CD4-positive, alpha-beta memory T cell (primary cell): ENCODE data around the gene ADGRE2. TPM values are rescaled to one million over a fixed set of nuclear protein-coding genes. Genes with fewer than 3 reads are reported as not detected.

Experiments used
- CTCF ChIA-PET: fragments of 350-600 bp; sonication (Branson Sonifier 250); formaldehyde crosslinking; loops from one replicate; lab custom pipeline; 2021; ENCODE audit warnings: inconsistent platforms; ENCODE audit not compliant: partially characterized antibody; lab: Charles Lee
- POLR2A ChIA-PET: fragments of 350-600 bp; sonication (Branson Sonifier 250); formaldehyde crosslinking; loops from one replicate; lab custom pipeline; 2021; ENCODE audit not compliant: partially characterized antibody; lab: Charles Lee
- DNase-seq, 5 donors: peaks; one replicate each; pipeline versions ENCODE4 v3.0.0 to v3.0.0-alpha.2; 2020 to 2022; ENCODE audit warnings: mixed read lengths in 1 of 5
- H3K27ac ChIP-seq: one replicate; pipeline ENCODE4 v1.7.0; 2013; ENCODE audit warnings: low read depth, low read length
- H3K27me3 ChIP-seq: 2 replicates; pipeline ENCODE4 v1.7.0; 2013; ENCODE audit warnings: mild to moderate bottlenecking, low read length, moderate library complexity; ENCODE audit not compliant: insufficient read depth
- H3K36me3 ChIP-seq: 2 replicates; pipeline ENCODE4 v1.7.0; 2013; ENCODE audit warnings: mild to moderate bottlenecking, low read length, moderate library complexity; ENCODE audit not compliant: insufficient read depth
- H3K4me1 ChIP-seq: 2 replicates; pipeline ENCODE4 v1.7.0; 2013; ENCODE audit warnings: mild to moderate bottlenecking, low read length, moderate library complexity; ENCODE audit not compliant: insufficient read depth
- H3K4me3 ChIP-seq, 2 donors: one replicate each; pipeline ENCODE4 v1.7.0; 2013; ENCODE audit warnings: low read length in 2 of 2, mild to moderate bottlenecking in 1 of 2
- H3K9me3 ChIP-seq, 2 donors: one replicate each; pipeline ENCODE4 v1.7.0; 2013; ENCODE audit warnings: low read length in 2 of 2, control low read depth in 1 of 2; ENCODE audit not compliant: control insufficient read depth in 1 of 2
- H3K27ac Mint-ChIP-seq, 7 donors: one replicate each; pipeline ENCODE4 v1.8.0; 2020 to 2021; ENCODE audit warnings: mixed read lengths in 7 of 7, mild to moderate bottlenecking in 6 of 7, inconsistent platforms in 3 of 7, moderate library complexity in 3 of 7
- H3K27me3 Mint-ChIP-seq, 2 donors: one replicate each; pipeline ENCODE4 v1.8.0; 2020 to 2021; ENCODE audit warnings: mixed read lengths in 2 of 2
- H3K36me3 Mint-ChIP-seq, 2 donors: one replicate each; pipeline ENCODE4 v1.8.0; 2020 to 2021; ENCODE audit warnings: mixed read lengths in 2 of 2, inconsistent platforms in 1 of 2, mild to moderate bottlenecking in 1 of 2
- H3K4me1 Mint-ChIP-seq, 4 donors: one replicate each; pipeline ENCODE4 v1.8.0; 2020 to 2021; ENCODE audit warnings: mixed read lengths in 4 of 4, mild to moderate bottlenecking in 1 of 4
- H3K4me3 Mint-ChIP-seq, 8 donors: one replicate each; pipeline ENCODE4 v1.8.0; 2020 to 2021; ENCODE audit warnings: mixed read lengths in 8 of 8, mild to moderate bottlenecking in 7 of 8, moderate library complexity in 6 of 8, inconsistent platforms in 3 of 8
- H3K9me3 Mint-ChIP-seq, 8 donors: one replicate each; pipeline ENCODE4 v1.8.0; 2020 to 2021; ENCODE audit warnings: mixed read lengths in 8 of 8, mild to moderate bottlenecking in 5 of 8, inconsistent platforms in 3 of 8, moderate library complexity in 1 of 8
- intact Hi-C: fragments of 100-400 bp; cut with micrococcal nuclease; formaldehyde crosslinking; loops from one replicate; pipeline ENCODE4 v1.15.1; 2023
- polyA plus RNA-seq, 2 donors: library from polyadenylated mRNA; unstranded; fragments of 300-500 nt; fragmentation: Illumina TruSeq; gene quantifications; one replicate each; pipeline ENCODE4 v1.2.3, GENCODE V29; 2021
- total RNA-seq, 2 experiments: library from RNA; stranded (reverse); gene quantifications; one replicate each; pipeline ENCODE4 v1.2.3, GENCODE V29; 2021

The ADGRE2 gene
- total and polyA plus RNA-seq, 4 experiments from 2014 or later: 0.26 to 0.78 (median 0.47) TPM; not detected in 1

- Histone ChIP-seq H3K4me3 (no peak overlapping the region), H3K9me3 (no peaks in the 10 kb centered on the region), H3K4me1 (no peaks in the 10 kb centered on the region), H3K27me3 (no peaks in the 10 kb centered on the region), H3K36me3 (no peaks in the 10 kb centered on the region), H3K27ac (no peak overlapping the region)
- H3K27ac Mint-ChIP-seq: no peak overlapping the region
- ChIA-PET CTCF (no interaction called here), POLR2A (no interaction called here)
- intact Hi-C loops: no loop called here
- no peak for DNase-seq
- peaks cover 7% of the 10 kb centered on the region in 2 donors for H3K27me3 Mint-ChIP-seq
- peaks cover 0 to 5% (median under 1%) of the 10 kb centered on the region in 8 donors for H3K9me3 Mint-ChIP-seq
- no peak overlapping the region for H3K4me3 Mint-ChIP-seq
- peaks cover 0 to 3% of the 10 kb centered on the region in 2 donors for H3K36me3 Mint-ChIP-seq
- peaks cover 0 to 1% (median 0%) of the 10 kb centered on the region in 4 donors for H3K4me1 Mint-ChIP-seq
These were observed 14.0 kb downstream of the ADGRE2 start for GRCh38 chr19:14764401-14764800.

DNA sequence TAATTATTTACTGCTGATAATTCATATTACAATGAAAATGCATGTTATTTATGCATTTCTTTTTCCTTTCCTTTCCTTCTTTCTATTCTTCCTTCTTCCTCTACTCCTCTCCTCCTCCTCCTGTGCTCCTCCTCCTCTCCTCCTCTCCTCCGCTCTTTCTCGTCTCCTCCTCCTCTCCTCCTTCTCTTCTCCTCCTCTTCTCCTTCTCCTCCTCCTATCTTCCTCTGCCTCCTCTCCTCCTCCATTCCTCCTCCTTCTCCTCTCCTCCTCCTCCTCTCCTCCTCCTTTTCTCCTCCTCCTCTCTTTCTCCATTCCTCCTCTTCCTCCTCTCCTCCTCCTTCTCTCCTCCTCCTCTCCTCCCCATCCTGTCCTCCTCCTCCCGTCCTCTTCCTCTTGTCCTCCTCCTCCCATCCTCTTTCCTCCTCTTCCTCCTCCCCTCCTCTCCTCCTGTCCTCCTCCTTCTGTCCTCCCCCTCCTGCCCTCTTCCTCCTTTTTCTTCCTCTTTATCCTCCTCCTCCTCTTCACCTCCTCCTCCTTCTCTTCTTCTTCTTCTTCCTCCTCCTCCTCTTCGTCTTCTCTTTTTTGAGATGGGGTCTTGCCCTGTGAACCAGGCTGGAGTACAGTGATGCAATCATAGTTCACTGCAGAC lies 14.7 kb downstream of the ADGRE2 start:
- CTCF ChIA-PET: no interaction called here
- peaks cover 7% of the 10 kb centered on the region in 2 donors for H3K27me3 Mint-ChIP-seq
- POLR2A ChIA-PET: no interaction called here
- no peak overlapping the region for H3K4me3 Mint-ChIP-seq
- H3K36me3 Mint-ChIP-seq: peaks cover 0 to 3% of the 10 kb centered on the region in 2 donors
- peaks cover 0 to 5% (median under 1%) of the 10 kb centered on the region in 8 donors for H3K9me3 Mint-ChIP-seq
- H3K27ac ChIP-seq: no peak overlapping the region
- DNase-seq: no peak
- no peaks in the 10 kb centered on the region for H3K9me3 ChIP-seq
- no peaks in the 10 kb centered on the region for H3K27me3 ChIP-seq
- no peak overlapping the region for H3K27ac Mint-ChIP-seq
- H3K4me3 ChIP-seq: no peak overlapping the region
- H3K36me3 ChIP-seq: no peaks in the 10 kb centered on the region
- no peaks in the 10 kb centered on the region for H3K4me1 ChIP-seq
- peaks cover 0 to 1% (median 0%) of the 10 kb centered on the region in 4 donors for H3K4me1 Mint-ChIP-seq
- intact Hi-C loops: no loop called here

GRCh38 chr19:14762111-14762510 lies 16.2 kb downstream of the ADGRE2 start:
- H3K4me1 Mint-ChIP-seq: peaks cover 0 to 1% (median 0%) of the 10 kb centered on the region in 4 donors
- peaks cover 7% of the 10 kb centered on the region in 2 donors for H3K27me3 Mint-ChIP-seq
- ChIA-PET POLR2A (no interaction called here), CTCF (no interaction called here)
- H3K9me3 ChIP-seq: no peaks in the 10 kb centered on the region
- no peak overlapping the region for H3K4me3 ChIP-seq
- no peaks in the 10 kb centered on the region for H3K4me1 ChIP-seq
- H3K36me3 Mint-ChIP-seq: peaks cover 0 to 3% of the 10 kb centered on the region in 2 donors
- intact Hi-C loops: no loop called here
- no peak overlapping the region for H3K27ac Mint-ChIP-seq
- H3K27me3 ChIP-seq: no peaks in the 10 kb centered on the region
- no peak for DNase-seq
- H3K4me3 Mint-ChIP-seq: no peak overlapping the region
- H3K9me3 Mint-ChIP-seq: peaks cover 0 to 5% (median under 1%) of the 10 kb centered on the region in 8 donors
- no peaks in the 10 kb centered on the region for H3K36me3 ChIP-seq
- no peak overlapping the region for H3K27ac ChIP-seq

DNA sequence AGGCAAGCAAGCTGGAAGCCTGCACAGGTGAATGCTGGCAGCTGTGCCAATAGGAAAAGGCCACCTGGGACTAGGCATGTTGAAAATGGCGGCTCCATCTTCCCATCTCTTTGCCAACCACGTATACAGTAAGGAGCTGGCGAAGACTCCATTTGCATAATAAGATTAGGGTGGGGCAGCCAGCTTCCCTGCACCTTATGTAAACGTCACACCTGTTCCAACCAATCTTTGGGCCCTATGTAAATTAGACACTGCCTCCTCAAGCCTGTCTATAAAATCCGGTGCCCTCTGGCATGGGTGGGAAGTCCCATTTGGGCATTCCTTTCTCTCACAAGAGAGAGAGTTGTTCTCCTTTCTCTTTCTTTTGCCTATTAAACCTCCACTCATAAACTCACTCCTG lies 16.8 kb downstream of the ADGRE2 start:
- Histone ChIP-seq H3K4me3 (no peak overlapping the region), H3K9me3 (no peaks in the 10 kb centered on the region), H3K36me3 (no peaks in the 10 kb centered on the region), H3K27me3 (no peaks in the 10 kb centered on the region), H3K27ac (no peak overlapping the region), H3K4me1 (no peaks in the 10 kb centered on the region)
- no peak overlapping the region for H3K4me3 Mint-ChIP-seq
- no peak overlapping the region for H3K27ac Mint-ChIP-seq
- peaks cover 7% of the 10 kb centered on the region in 2 donors for H3K27me3 Mint-ChIP-seq
- ChIA-PET POLR2A (no interaction called here), CTCF (no interaction called here)
- H3K36me3 Mint-ChIP-seq: peaks cover 0 to 3% of the 10 kb centered on the region in 2 donors
- no peak for DNase-seq
- H3K4me1 Mint-ChIP-seq: peaks cover 0 to 1% (median 0%) of the 10 kb centered on the region in 4 donors
- H3K9me3 Mint-ChIP-seq: peaks cover 0 to 5% (median under 1%) of the 10 kb centered on the region in 8 donors
- intact Hi-C loops: no loop called here

DNA sequence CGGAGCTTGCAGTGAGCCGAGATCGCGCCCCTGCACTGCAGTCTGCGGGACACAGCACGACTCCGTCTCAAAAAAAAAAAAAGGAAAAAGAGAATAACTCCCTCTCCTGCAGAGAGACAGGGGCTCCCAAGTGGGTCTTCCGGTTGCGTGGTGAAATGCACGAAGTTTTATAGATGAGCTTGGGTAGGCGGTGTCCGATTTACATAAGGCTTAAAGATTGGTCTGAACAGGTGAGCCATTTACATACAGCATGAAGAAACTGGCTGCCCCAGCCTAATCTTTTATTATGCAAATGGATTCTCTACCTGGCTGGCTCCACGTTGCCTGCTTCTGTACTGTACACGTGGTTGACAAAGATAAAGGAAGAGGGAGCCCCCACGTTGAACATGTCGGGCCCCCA lies 19.5 kb downstream of the ADGRE2 start:
- ChIA-PET POLR2A (no interaction called here), CTCF (no interaction called here)
- H3K4me1 ChIP-seq: no peaks in the 10 kb centered on the region
- Mint-ChIP-seq H3K4me3 (no peak overlapping the region), H3K27me3 (peaks cover 3 to 5% of the 10 kb centered on the region in 2 donors), H3K9me3 (peaks cover 0 to 5% (median under 1%) of the 10 kb centered on the region in 8 donors), H3K4me1 (no peaks in the 10 kb centered on the region), H3K36me3 (no peaks in the 10 kb centered on the region), H3K27ac (no peak overlapping the region)
- H3K4me3 ChIP-seq: no peak overlapping the region
- intact Hi-C loops: no loop called here
- H3K36me3 ChIP-seq: no peaks in the 10 kb centered on the region
- H3K27me3 ChIP-seq: no peaks in the 10 kb centered on the region
- no peak for DNase-seq
- no peak overlapping the region for H3K27ac ChIP-seq
- H3K9me3 ChIP-seq: no peaks in the 10 kb centered on the region

GRCh38 chr19:14748601-14749000 lies 29.8 kb downstream of the ADGRE2 start:
- H3K27me3 Mint-ChIP-seq: no peaks in the 10 kb centered on the region
- H3K4me1 Mint-ChIP-seq: no peaks in the 10 kb centered on the region
- ChIA-PET CTCF (no interaction called here), POLR2A (no interaction called here)
- H3K9me3 ChIP-seq: no peaks in the 10 kb centered on the region
- H3K4me3 Mint-ChIP-seq: no peak overlapping the region
- H3K36me3 ChIP-seq: no peaks in the 10 kb centered on the region
- intact Hi-C loops: no loop called here
- H3K27ac Mint-ChIP-seq: no peak overlapping the region
- DNase-seq: no peak
- no peak overlapping the region for H3K27ac ChIP-seq
- H3K27me3 ChIP-seq: no peaks in the 10 kb centered on the region
- no peaks in the 10 kb centered on the region for H3K36me3 Mint-ChIP-seq
- H3K4me1 ChIP-seq: no peaks in the 10 kb centered on the region
- no peak overlapping the region for H3K4me3 ChIP-seq
- peaks cover 0 to 2% (median 0%) of the 10 kb centered on the region in 8 donors for H3K9me3 Mint-ChIP-seq

GRCh38 chr19:14746886-14747285 lies 31.5 kb downstream of the ADGRE2 start:
- no peak overlapping the region for H3K27ac ChIP-seq
- no peak overlapping the region for H3K4me3 ChIP-seq
- Mint-ChIP-seq H3K4me1 (no peaks in the 10 kb centered on the region), H3K4me3 (no peak overlapping the region), H3K9me3 (peaks cover 0 to 2% (median 0%) of the 10 kb centered on the region in 8 donors), H3K36me3 (no peaks in the 10 kb centered on the region), H3K27ac (no peak overlapping the region), H3K27me3 (no peaks in the 10 kb centered on the region)
- ChIA-PET POLR2A (no interaction called here), CTCF (no interaction called here)
- H3K36me3 ChIP-seq: no peaks in the 10 kb centered on the region
- no peak for DNase-seq
- intact Hi-C loops: no loop called here
- H3K4me1 ChIP-seq: no peaks in the 10 kb centered on the region
- H3K9me3 ChIP-seq: no peaks in the 10 kb centered on the region
- no peaks in the 10 kb centered on the region for H3K27me3 ChIP-seq
